MM.1S (cell line): ENCODE data around the gene PRKAG2.

Experiments used
- EZH2 ChIP-seq: fragments of 300-600 bp; sonication (generic); optimal IDR thresholded peaks from 2 replicates; pipeline ENCODE3; 2017; ENCODE audit warnings: low read depth, mild to moderate bottlenecking, antibody characterized with exemption, low read length, mixed read lengths
- EZH2phosphoT487 ChIP-seq: fragments of 300-600 bp; sonication (generic); IDR thresholded peaks from 2 replicates; pipeline ENCODE4 v1.6.1; 2018; ENCODE audit warnings: antibody characterized with exemption, low read length
- TF ChIP-seq, protein P1 (sequence below): fragments of 300-600 bp; sonication (generic); IDR thresholded peaks from 2 replicates; pipeline ENCODE4 v1.5.1; 2016; ENCODE audit warnings: antibody characterized with exemption, low read length, mixed read lengths

DNA sequence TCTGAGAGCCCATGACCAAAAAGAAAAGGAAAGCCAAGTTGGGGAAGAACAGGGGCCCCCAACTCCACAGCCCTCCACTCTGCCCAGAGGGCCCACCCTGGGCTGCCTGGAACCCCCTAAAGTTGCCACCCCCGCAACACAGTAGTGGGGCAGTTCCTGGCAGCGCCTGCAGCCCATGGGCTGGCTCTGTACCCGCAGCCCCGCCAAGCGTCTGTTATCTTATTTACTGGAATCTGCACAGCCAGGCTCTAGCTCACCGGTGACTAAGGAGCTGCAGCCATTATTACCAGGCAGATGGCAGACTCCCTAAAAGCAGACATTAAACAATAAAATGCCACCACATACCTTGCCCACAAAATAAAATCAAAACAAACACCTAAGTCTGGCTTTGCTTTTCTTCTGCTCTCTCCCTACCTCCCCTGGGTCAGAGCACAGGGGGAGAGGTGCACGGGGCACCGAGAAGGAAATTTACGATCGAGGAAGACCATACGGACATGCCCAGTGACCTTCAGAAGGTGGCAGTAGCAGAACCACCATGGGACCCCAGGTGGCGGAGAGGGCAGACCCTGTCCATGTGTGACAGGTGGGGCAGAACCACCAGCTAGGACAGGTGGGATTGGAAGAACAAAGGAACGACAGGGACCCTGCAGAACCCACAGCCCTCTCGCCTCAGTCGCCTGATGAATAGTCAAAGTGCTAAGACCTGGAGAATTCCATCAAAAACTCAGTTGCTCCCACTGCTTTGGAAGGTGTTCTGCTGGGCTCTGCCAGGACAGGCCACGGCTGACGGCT, 66.3 kb downstream of the PRKAG2 start:
- TF ChIP-seq, protein P1, sequence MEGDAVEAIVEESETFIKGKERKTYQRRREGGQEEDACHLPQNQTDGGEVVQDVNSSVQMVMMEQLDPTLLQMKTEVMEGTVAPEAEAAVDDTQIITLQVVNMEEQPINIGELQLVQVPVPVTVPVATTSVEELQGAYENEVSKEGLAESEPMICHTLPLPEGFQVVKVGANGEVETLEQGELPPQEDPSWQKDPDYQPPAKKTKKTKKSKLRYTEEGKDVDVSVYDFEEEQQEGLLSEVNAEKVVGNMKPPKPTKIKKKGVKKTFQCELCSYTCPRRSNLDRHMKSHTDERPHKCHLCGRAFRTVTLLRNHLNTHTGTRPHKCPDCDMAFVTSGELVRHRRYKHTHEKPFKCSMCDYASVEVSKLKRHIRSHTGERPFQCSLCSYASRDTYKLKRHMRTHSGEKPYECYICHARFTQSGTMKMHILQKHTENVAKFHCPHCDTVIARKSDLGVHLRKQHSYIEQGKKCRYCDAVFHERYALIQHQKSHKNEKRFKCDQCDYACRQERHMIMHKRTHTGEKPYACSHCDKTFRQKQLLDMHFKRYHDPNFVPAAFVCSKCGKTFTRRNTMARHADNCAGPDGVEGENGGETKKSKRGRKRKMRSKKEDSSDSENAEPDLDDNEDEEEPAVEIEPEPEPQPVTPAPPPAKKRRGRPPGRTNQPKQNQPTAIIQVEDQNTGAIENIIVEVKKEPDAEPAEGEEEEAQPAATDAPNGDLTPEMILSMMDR: no peak
- TF ChIP-seq EZH2phosphoT487 (no peak), EZH2 (no peak)
